ENCODE results near the gene ETS2. TPM values are rescaled to one million over a fixed set of nuclear protein-coding genes. Genes with fewer than 3 reads are reported as not detected.

ETS2 gene
- polyA plus RNA-seq, 1 donor: 140 TPM

- peaks cover 35% of the 10 kb centered on the region for H3K4me1 ChIP-seq (ENCODE audit: control insufficient read depth, insufficient read depth, low read length)
- peaks cover 6% of the 10 kb centered on the region for H3K9me3 ChIP-seq (ENCODE audit: control insufficient read depth, low read depth, low read length)
- H3K36me3 ChIP-seq (ENCODE audit: control insufficient read depth, insufficient read depth, low read length): no peaks in the 10 kb centered on the region
- WGBS (ENCODE audit: insufficient coverage, low lambda C conversion rate): 32% methylated on average over 2 of the region's 13 CpGs
- peak overlapping the region; percentile 93 for H3K27ac ChIP-seq (ENCODE audit: low read length)
- peak overlapping the region; percentile 10 for H3K4me3 ChIP-seq (ENCODE audit: low read length)
- peak; percentile 79 to 96 for DNase-seq
- no peaks in the 10 kb centered on the region for H3K27me3 ChIP-seq (ENCODE audit: control insufficient read depth, insufficient read depth, low read length)
These were observed 38.6 kb upstream of the ETS2 start for GRCh38 chr21:38766987-38767722.

DNA sequence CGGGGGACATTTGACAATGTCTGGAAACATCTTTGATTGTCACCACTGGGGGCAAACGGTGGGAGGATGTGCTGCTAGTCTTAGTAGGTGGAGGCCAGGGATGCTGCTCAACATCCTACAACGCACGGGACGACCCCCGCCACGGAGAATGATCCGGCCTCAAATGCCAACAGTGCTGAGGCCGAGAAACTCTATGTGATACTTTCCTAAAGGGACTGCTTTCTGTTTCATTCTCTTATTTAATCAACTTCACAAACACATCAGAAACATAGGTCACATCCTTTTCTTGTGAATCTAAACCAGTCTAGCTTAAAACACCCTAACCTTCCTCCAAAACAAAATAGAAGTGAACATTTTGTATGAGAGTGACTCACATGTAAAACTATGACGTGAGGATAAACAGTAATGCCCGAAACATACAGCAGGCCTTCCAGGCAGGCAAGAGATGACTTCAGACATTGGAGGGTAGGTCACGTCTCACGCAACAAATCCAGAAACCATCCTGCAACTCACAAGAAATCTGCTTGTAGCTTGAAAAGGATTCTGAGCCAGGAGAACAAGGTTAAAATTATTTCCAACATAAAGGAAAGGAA is 37.2 kb upstream of the ETS2 start:
- Histone ChIP-seq H3K27ac (ENCODE audit: low read length) (peak overlapping the region; percentile 25), H3K4me3 (ENCODE audit: low read length) (no peak overlapping the region), H3K9me3 (ENCODE audit: control insufficient read depth, low read depth, low read length) (peaks cover 6% of the 10 kb centered on the region), H3K4me1 (ENCODE audit: control insufficient read depth, insufficient read depth, low read length) (peaks cover 45% of the 10 kb centered on the region), H3K36me3 (ENCODE audit: control insufficient read depth, insufficient read depth, low read length) (no peaks in the 10 kb centered on the region), H3K27me3 (ENCODE audit: control insufficient read depth, insufficient read depth, low read length) (no peaks in the 10 kb centered on the region)
- WGBS (ENCODE audit: insufficient coverage, low lambda C conversion rate): no CpG with 5 or more reads among the region's 13 CpGs
- no peak for DNase-seq

- Histone ChIP-seq H3K36me3 (ENCODE audit: control insufficient read depth, insufficient read depth, low read length) (no peaks in the 10 kb centered on the region), H3K4me1 (ENCODE audit: control insufficient read depth, insufficient read depth, low read length) (peaks cover 45% of the 10 kb centered on the region), H3K27ac (ENCODE audit: low read length) (peak overlapping the region; percentile 86), H3K9me3 (ENCODE audit: control insufficient read depth, low read depth, low read length) (peaks cover 6% of the 10 kb centered on the region), H3K4me3 (ENCODE audit: low read length) (no peak overlapping the region), H3K27me3 (ENCODE audit: control insufficient read depth, insufficient read depth, low read length) (no peaks in the 10 kb centered on the region)
- DNase-seq: no peak
- WGBS (ENCODE audit: insufficient coverage, low lambda C conversion rate): 80% methylated on average over 2 of the region's 9 CpGs
These were observed 36.4 kb upstream of the ETS2 start for GRCh38 chr21:38769191-38769780.

DNA sequence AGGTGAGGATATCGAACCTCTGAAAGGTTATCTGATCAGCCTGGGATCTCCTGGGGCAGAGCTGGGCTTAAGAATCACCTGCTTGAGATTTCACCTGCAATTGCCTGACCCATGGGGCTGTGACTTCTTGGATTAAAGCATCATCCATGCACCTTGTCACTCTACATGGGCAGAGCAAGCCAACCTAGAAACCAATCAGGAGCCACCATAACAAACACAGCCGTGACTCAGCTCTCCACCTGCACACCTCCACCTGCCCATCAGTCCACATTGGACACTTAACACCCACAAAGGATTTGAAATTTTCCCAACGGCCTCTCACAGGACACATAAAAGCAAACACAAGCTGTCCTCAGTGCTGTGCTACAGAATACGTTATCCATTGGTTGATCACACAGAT is 35.1 kb upstream of the ETS2 start:
- peak overlapping the region; percentile 86 for H3K27ac ChIP-seq (ENCODE audit: low read length)
- no peaks in the 10 kb centered on the region for H3K27me3 ChIP-seq (ENCODE audit: control insufficient read depth, insufficient read depth, low read length)
- H3K4me1 ChIP-seq (ENCODE audit: control insufficient read depth, insufficient read depth, low read length): peaks cover 45% of the 10 kb centered on the region
- DNase-seq: peak; percentile 40 to 57
- H3K36me3 ChIP-seq (ENCODE audit: control insufficient read depth, insufficient read depth, low read length): no peaks in the 10 kb centered on the region
- H3K4me3 ChIP-seq (ENCODE audit: low read length): no peak overlapping the region
- WGBS (ENCODE audit: insufficient coverage, low lambda C conversion rate): no CpG with 5 or more reads among the region's 4 CpGs
- peaks cover 6% of the 10 kb centered on the region for H3K9me3 ChIP-seq (ENCODE audit: control insufficient read depth, low read depth, low read length)

DNA sequence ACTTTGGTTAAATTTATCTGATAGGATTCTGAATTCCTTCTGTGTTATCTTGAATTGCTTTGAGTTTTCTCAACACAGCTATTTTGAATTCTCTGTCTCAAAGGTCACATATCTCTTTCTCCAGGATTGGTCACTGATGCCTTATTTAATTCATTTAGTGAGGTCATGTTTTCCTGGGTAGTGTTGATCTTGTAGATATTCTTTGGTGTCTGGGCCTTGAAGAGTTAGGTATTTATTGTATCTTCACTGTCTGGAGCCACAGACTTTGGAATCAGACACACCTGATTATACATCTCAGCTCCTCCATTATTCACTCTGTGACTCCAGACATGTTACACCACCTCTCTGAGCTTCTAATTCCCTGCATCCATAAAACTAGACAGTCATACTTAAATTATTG is 34.2 kb upstream of the ETS2 start:
- H3K4me3 ChIP-seq (ENCODE audit: low read length): no peak overlapping the region
- DNase-seq: peak; percentile 78 to 91
- peaks cover 41% of the 10 kb centered on the region for H3K4me1 ChIP-seq (ENCODE audit: control insufficient read depth, insufficient read depth, low read length)
- no peaks in the 10 kb centered on the region for H3K36me3 ChIP-seq (ENCODE audit: control insufficient read depth, insufficient read depth, low read length)
- peak overlapping the region; percentile 86 for H3K27ac ChIP-seq (ENCODE audit: low read length)
- H3K9me3 ChIP-seq (ENCODE audit: control insufficient read depth, low read depth, low read length): no peaks in the 10 kb centered on the region
- no peaks in the 10 kb centered on the region for H3K27me3 ChIP-seq (ENCODE audit: control insufficient read depth, insufficient read depth, low read length)

GRCh38 chr21:38772646-38773045 is 33.1 kb upstream of the ETS2 start:
- DNase-seq: no peak
- Histone ChIP-seq H3K9me3 (ENCODE audit: control insufficient read depth, low read depth, low read length) (no peaks in the 10 kb centered on the region), H3K4me1 (ENCODE audit: control insufficient read depth, insufficient read depth, low read length) (peaks cover 34% of the 10 kb centered on the region), H3K27ac (ENCODE audit: low read length) (peak overlapping the region; percentile 75), H3K4me3 (ENCODE audit: low read length) (no peak overlapping the region), H3K36me3 (ENCODE audit: control insufficient read depth, insufficient read depth, low read length) (no peaks in the 10 kb centered on the region), H3K27me3 (ENCODE audit: control insufficient read depth, insufficient read depth, low read length) (no peaks in the 10 kb centered on the region)

GRCh38 chr21:38773099-38774061 is 32.3 kb upstream of the ETS2 start:
- Histone ChIP-seq H3K36me3 (ENCODE audit: control insufficient read depth, insufficient read depth, low read length) (no peaks in the 10 kb centered on the region), H3K27me3 (ENCODE audit: control insufficient read depth, insufficient read depth, low read length) (no peaks in the 10 kb centered on the region), H3K4me3 (ENCODE audit: low read length) (no peak overlapping the region), H3K9me3 (ENCODE audit: control insufficient read depth, low read depth, low read length) (no peaks in the 10 kb centered on the region), H3K4me1 (ENCODE audit: control insufficient read depth, insufficient read depth, low read length) (peaks cover 31% of the 10 kb centered on the region), H3K27ac (ENCODE audit: low read length) (peak overlapping the region; percentile 48)
- no CpG with 5 or more reads among the region's 18 CpGs for WGBS (ENCODE audit: insufficient coverage, low lambda C conversion rate)
- peak in 1 of 2 donors; percentile 61 for DNase-seq

- peaks cover 30% of the 10 kb centered on the region for H3K4me1 ChIP-seq (ENCODE audit: control insufficient read depth, insufficient read depth, low read length)
- no peaks in the 10 kb centered on the region for H3K27me3 ChIP-seq (ENCODE audit: control insufficient read depth, insufficient read depth, low read length)
- no CpG with 5 or more reads among the region's 5 CpGs for WGBS (ENCODE audit: insufficient coverage, low lambda C conversion rate)
- no peaks in the 10 kb centered on the region for H3K9me3 ChIP-seq (ENCODE audit: control insufficient read depth, low read depth, low read length)
- H3K36me3 ChIP-seq (ENCODE audit: control insufficient read depth, insufficient read depth, low read length): no peaks in the 10 kb centered on the region
- no peak for DNase-seq
- H3K27ac ChIP-seq (ENCODE audit: low read length): no peak overlapping the region
- H3K4me3 ChIP-seq (ENCODE audit: low read length): no peak overlapping the region
These were observed 31.6 kb upstream of the ETS2 start for GRCh38 chr21:38774152-38774551.

DNA sequence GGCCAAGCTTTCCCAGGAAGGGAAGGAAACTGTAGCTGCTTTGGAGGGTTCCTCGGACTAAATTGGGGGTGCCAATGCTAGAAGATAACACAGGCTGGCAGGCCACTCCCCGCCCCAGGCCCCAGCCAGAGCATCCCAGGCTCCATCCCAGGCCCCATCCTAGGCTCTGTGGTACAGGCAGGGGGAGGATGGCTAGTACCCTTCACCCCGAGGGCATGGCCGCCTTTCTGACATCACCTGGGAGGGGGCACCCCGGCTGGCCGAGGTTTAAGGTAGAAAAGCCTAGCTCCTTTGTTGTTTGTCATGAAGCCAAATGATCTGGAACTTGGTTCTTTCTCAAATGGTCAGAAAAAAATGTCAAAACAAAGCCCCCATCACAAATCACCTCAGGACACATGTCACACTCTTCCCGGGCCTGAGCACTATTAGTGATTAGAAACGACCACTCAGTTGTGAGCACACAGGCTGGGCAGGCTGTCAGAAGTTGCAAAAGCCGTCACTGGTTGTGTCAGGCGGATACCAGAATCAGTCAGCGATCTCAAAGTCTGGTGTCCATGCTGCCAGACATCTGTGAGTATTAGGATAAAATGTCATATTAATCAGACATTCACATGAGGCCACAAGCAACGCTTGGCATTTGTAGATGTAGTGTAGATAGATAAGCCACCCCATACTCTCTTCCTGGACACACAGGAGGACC is 31.0 kb upstream of the ETS2 start:
- Histone ChIP-seq H3K4me3 (ENCODE audit: low read length) (no peak overlapping the region), H3K9me3 (ENCODE audit: control insufficient read depth, low read depth, low read length) (no peaks in the 10 kb centered on the region), H3K36me3 (ENCODE audit: control insufficient read depth, insufficient read depth, low read length) (no peaks in the 10 kb centered on the region), H3K27me3 (ENCODE audit: control insufficient read depth, insufficient read depth, low read length) (no peaks in the 10 kb centered on the region), H3K27ac (ENCODE audit: low read length) (no peak overlapping the region), H3K4me1 (ENCODE audit: control insufficient read depth, insufficient read depth, low read length) (peaks cover 25% of the 10 kb centered on the region)
- DNase-seq: no peak
- WGBS (ENCODE audit: insufficient coverage, low lambda C conversion rate): no CpG with 5 or more reads among the region's 12 CpGs

- Histone ChIP-seq H3K4me3 (ENCODE audit: low read length) (no peak overlapping the region), H3K27ac (ENCODE audit: low read length) (no peak overlapping the region), H3K9me3 (ENCODE audit: control insufficient read depth, low read depth, low read length) (no peaks in the 10 kb centered on the region), H3K36me3 (ENCODE audit: control insufficient read depth, insufficient read depth, low read length) (no peaks in the 10 kb centered on the region), H3K4me1 (ENCODE audit: control insufficient read depth, insufficient read depth, low read length) (peaks cover 22% of the 10 kb centered on the region), H3K27me3 (ENCODE audit: control insufficient read depth, insufficient read depth, low read length) (no peaks in the 10 kb centered on the region)
- no CpG with 5 or more reads among the region's 5 CpGs for WGBS (ENCODE audit: insufficient coverage, low lambda C conversion rate)
- no peak for DNase-seq
These were observed 30.0 kb upstream of the ETS2 start for GRCh38 chr21:38775733-38776132.

Data from large intestine (tissue), 3 donors.